ENCODE measurements around the gene OGFOD3. TPM values are rescaled to one million over a fixed set of nuclear protein-coding genes. Genes with fewer than 3 reads are reported as not detected.
"Not testable (repeated sequence)": the region's sequence is repeated elsewhere in the genome, so short reads cannot be mapped to it uniquely, and the experiment has no call there.

OGFOD3 gene
- total RNA-seq, 1 experiment from 2014 or later: 53.6 TPM

DNA sequence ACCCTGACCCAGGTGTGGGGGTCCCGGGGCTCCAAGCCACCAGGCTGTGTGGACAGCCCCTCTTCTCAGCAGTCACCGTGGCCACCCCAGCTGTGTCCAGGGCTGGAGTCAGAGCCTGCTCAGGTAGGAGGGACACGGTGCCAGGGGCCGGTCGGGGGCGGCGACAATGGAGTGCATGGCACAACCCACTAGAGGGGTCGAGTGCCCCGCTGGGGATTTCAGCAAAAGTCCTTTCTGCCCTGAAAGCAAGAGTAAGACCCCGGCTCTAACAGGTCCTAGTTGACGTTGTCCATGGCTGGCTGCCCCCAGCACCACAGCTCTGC, 35.5 kb downstream of the OGFOD3 start:
- H3K4me3 ChIP-seq (replicated peaks in 1 of 2; ENCODE audit: low read depth in 1 of 2, low read length in 2 of 2): no peak overlapping the region
- no peak overlapping the region for H3K27ac ChIP-seq (ENCODE audit: low read depth, low read length)
- H3K4me2 ChIP-seq (ENCODE audit: low read length): no peak overlapping the region
- ChIA-PET RAD21 (ENCODE audit: low non-redundant PET in 1 of 2, low total read pairs in 2 of 2, uncharacterized antibody in 2 of 2, unreplicated experiment in 2 of 2) (no interaction called here), POLR2A (no interaction called here), CTCF (no interaction called here)
- no peaks in the 10 kb centered on the region for H3K36me3 ChIP-seq (ENCODE audit: control insufficient read depth in 1 of 2, insufficient read depth in 2 of 2, low read length in 2 of 2)
- TF ChIP-seq POLR2A (IDR thresholded peaks at IDR 0.05; ENCODE audit: borderline replicate concordance, extremely low read depth, insufficient read depth, insufficient read length) (no peak), SRF (IDR thresholded peaks at IDR 0.05; ENCODE audit: low read depth) (no peak), TCF7L2 (IDR thresholded peaks at IDR 0.05; ENCODE audit: borderline replicate concordance, extremely low read depth, insufficient read depth, insufficient read length) (no peak), ZNF274 (IDR thresholded peaks at IDR 0.05; ENCODE audit: low read depth, low read length) (no peak)
- TF ChIP-seq, protein P1, sequence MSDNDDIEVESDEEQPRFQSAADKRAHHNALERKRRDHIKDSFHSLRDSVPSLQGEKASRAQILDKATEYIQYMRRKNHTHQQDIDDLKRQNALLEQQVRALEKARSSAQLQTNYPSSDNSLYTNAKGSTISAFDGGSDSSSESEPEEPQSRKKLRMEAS (IDR thresholded peaks at IDR 0.05): no peak
- H3K9ac ChIP-seq (ENCODE audit: low read length): no peak overlapping the region
- peaks cover 15 to 23% of the 10 kb centered on the region in 2 experiments for H3K4me1 ChIP-seq (ENCODE audit: control insufficient read depth in 1 of 2, insufficient read depth in 2 of 2, low read length in 2 of 2)
- DNase-seq (ENCODE audit: low read depth, low spot score) (no peak), ATAC-seq (no peak)
- H2AFZ ChIP-seq (ENCODE audit: low read depth, low read length, poor library complexity, severe bottlenecking): no peak overlapping the region
- no peaks in the 10 kb centered on the region for H3K9me2 ChIP-seq (ENCODE audit: insufficient read depth)
- H4K20me1 ChIP-seq (ENCODE audit: insufficient read depth): no peaks in the 10 kb centered on the region
- no TSS peak for BruUV-seq (replicated peaks)
- no peaks in the 10 kb centered on the region for H3K9me3 ChIP-seq (ENCODE audit: control insufficient read depth in 1 of 2, insufficient read depth in 1 of 2, low read depth in 1 of 2, low read length in 2 of 2)
- H3K79me2 ChIP-seq (ENCODE audit: insufficient read depth, low read length): no peaks in the 10 kb centered on the region
- H3K27me3 ChIP-seq (ENCODE audit: insufficient read depth, low read length): no peaks in the 10 kb centered on the region
- intact Hi-C loops (cut with micrococcal nuclease): no loop called here

DNA sequence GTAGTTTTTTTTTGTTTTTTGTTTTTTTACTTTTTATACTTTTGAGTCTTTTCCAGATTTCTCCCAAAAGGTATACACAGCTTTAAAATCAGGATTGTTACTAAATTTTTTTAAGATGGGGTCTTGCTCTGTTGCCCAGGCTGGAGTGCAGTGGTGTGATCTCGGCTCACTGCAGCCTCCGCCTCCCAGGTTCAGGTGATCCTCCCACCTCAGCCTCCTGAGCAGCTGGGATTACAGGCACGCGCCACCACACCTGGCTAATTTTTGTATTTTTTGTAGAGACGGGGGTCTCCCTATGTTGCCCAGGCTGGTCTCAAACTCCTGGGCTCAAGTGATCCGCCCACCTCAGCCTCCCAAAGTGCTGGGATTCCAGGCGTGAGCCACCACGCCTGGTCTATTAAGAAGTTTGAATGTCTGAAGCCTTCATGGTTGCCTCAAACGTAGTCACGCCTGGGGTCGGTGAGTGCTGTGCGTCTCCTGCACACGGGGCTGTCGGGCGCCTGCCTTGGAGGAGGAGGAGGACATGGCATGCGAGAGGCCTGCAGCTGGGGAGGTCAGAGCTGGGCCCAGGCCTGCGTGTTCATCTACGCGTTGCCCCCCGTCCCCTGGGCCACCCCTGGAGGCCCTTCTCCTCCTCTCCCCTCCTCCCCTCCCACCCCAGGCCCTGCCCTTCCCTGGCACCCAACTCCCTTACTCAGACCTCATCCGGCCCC, 36.0 kb downstream of the OGFOD3 start:
- POLR2A ChIA-PET; H3K4me3 ChIP-seq (replicated peaks in 1 of 2; ENCODE audit: low read depth in 1 of 2, low read length in 2 of 2); intact Hi-C loops (cut with micrococcal nuclease); BruUV-seq (replicated peaks); H3K27me3 ChIP-seq (ENCODE audit: insufficient read depth, low read length); H3K79me2 ChIP-seq (ENCODE audit: insufficient read depth, low read length); ATAC-seq; H3K9me3 ChIP-seq (ENCODE audit: control insufficient read depth in 1 of 2, insufficient read depth in 1 of 2, low read depth in 1 of 2, low read length in 2 of 2); H3K36me3 ChIP-seq (ENCODE audit: control insufficient read depth in 1 of 2, insufficient read depth in 2 of 2, low read length in 2 of 2); H4K20me1 ChIP-seq (ENCODE audit: insufficient read depth); H3K9ac ChIP-seq (ENCODE audit: low read length); H3K27ac ChIP-seq (ENCODE audit: low read depth, low read length); DNase-seq (ENCODE audit: low read depth, low spot score); H3K9me2 ChIP-seq (ENCODE audit: insufficient read depth); H3K4me2 ChIP-seq (ENCODE audit: low read length); RAD21 ChIA-PET (ENCODE audit: low non-redundant PET in 1 of 2, low total read pairs in 2 of 2, uncharacterized antibody in 2 of 2, unreplicated experiment in 2 of 2); H2AFZ ChIP-seq (ENCODE audit: low read depth, low read length, poor library complexity, severe bottlenecking); CTCF ChIA-PET: not testable (repeated sequence)
- H3K4me1 ChIP-seq (ENCODE audit: control insufficient read depth in 1 of 2, insufficient read depth in 2 of 2, low read length in 2 of 2): peaks cover 15 to 20% of the 10 kb centered on the region in 2 experiments

DNA sequence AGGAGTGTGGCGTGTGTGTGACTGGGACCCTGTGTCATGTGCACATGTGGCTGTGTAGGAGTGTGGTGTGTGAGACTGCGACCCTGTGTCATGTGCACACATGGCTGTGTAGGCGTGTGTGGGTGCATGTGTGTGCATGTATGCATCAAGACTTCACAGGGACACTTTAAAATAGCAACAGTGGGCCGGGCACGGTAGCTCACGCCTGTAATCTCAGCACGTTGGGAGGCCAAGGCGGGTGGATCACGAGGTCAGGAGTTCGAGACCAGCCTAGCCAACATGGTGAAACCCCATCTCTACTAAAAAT, 36.7 kb downstream of the OGFOD3 start:
- H3K9me3 ChIP-seq (ENCODE audit: control insufficient read depth in 1 of 2, insufficient read depth in 1 of 2, low read depth in 1 of 2, low read length in 2 of 2); H3K4me3 ChIP-seq (replicated peaks in 1 of 2; ENCODE audit: low read depth in 1 of 2, low read length in 2 of 2); H3K9ac ChIP-seq (ENCODE audit: low read length); RAD21 ChIA-PET (ENCODE audit: low non-redundant PET in 1 of 2, low total read pairs in 2 of 2, uncharacterized antibody in 2 of 2, unreplicated experiment in 2 of 2); DNase-seq (ENCODE audit: low read depth, low spot score); CTCF ChIA-PET; H3K9me2 ChIP-seq (ENCODE audit: insufficient read depth); BruUV-seq (replicated peaks); H3K27me3 ChIP-seq (ENCODE audit: insufficient read depth, low read length); H2AFZ ChIP-seq (ENCODE audit: low read depth, low read length, poor library complexity, severe bottlenecking); intact Hi-C loops (cut with micrococcal nuclease); H3K79me2 ChIP-seq (ENCODE audit: insufficient read depth, low read length); H3K27ac ChIP-seq (ENCODE audit: low read depth, low read length); H3K4me2 ChIP-seq (ENCODE audit: low read length); H4K20me1 ChIP-seq (ENCODE audit: insufficient read depth); POLR2A ChIA-PET; H3K36me3 ChIP-seq (ENCODE audit: control insufficient read depth in 1 of 2, insufficient read depth in 2 of 2, low read length in 2 of 2); ATAC-seq: not testable (repeated sequence)
- H3K4me1 ChIP-seq (ENCODE audit: control insufficient read depth in 1 of 2, insufficient read depth in 2 of 2, low read length in 2 of 2): peaks cover 15 to 20% of the 10 kb centered on the region in 2 experiments

Data from HCT116 (cell line).